HepG2 (cell line): ENCODE measurements around the gene NUF2. TPM values are rescaled to one million over a fixed set of nuclear protein-coding genes. Genes with fewer than 3 reads are reported as not detected.

Experiments
- ATAC-seq: fragments of 200-7000 bp; cut with Tn5 transposase; 3 replicates; pipeline ENCODE4 v1.9.1; 2020; ENCODE audit warnings: mild to moderate bottlenecking, moderate library complexity
- Bru-seq: library from RNA; stranded (reverse); fragments of 400-500 nt; gene quantifications from one replicate; lab custom pipeline; 2021; lab: Mats Ljungman, UMichigan
- BruChase-seq, 2 experiments: library from RNA; stranded (reverse); fragments of 400-500 nt; gene quantifications; one replicate each; lab custom pipeline; 2021; lab: Mats Ljungman, UMichigan
- BruUV-seq: library from RNA; stranded (reverse); fragments of 400-500 nt; replicated peaks from 2 replicates; lab custom pipeline; 2021; lab: Mats Ljungman, UMichigan
- CTCF ChIA-PET: fragments of 300-600 bp; formaldehyde crosslinking; extraction: SDS; loops from one replicate; lab custom pipeline; 2021; ENCODE audit warnings: low total read pairs, inconsistent platforms, low intra/inter-chr PET ratio; lab: Yijun Ruan, JAX
- POLR2A ChIA-PET: fragments of 350-600 bp; sonication (Branson Sonifier 250); formaldehyde crosslinking; loops from one replicate; lab custom pipeline; 2020; ENCODE audit warnings: antibody characterized with exemption, inconsistent platforms; lab: Yijun Ruan, JAX
- DNase-seq: peaks from one replicate; pipeline ENCODE4 v3.0.0-alpha.2; 2015; ENCODE audit warnings: low spot score
- FAIRE-seq: peaks from 3 replicates; lab custom pipeline; 2011; peaks lifted over from hg19 to GRCh38; lab: Jason Lieb, UNC
- H2AFZ ChIP-seq: one replicate; pipeline ENCODE4 v1.6.1; 2011; ENCODE audit warnings: low read length, inconsistent platforms
- H3K27ac ChIP-seq: fragments of 300-600 bp; 3 replicates; pipeline ENCODE4 v1.8.0; 2011; ENCODE audit warnings: mixed run types, mild to moderate bottlenecking, mixed read lengths, low read length, inconsistent platforms; ENCODE audit not compliant: insufficient read depth; ENCODE audit errors: extremely low read length
- H3K27me3 ChIP-seq, 2 experiments: fragments of 200-600 bp in 1 of 2; 2 replicates in 1 of 2; 3 replicates in 1 of 2; pipeline versions ENCODE4 v1.6.0 to v1.8.0; 2011; ENCODE audit warnings: low read length in 2 of 2, mild to moderate bottlenecking in 2 of 2, moderate library complexity in 2 of 2, inconsistent platforms in 1 of 2; ENCODE audit not compliant: insufficient read depth in 2 of 2, control insufficient read depth in 1 of 2
- H3K36me3 ChIP-seq, 2 experiments: fragments of 200-600 bp in 1 of 2; replicated peaks in 1 of 2; 2 replicates in 1 of 2; 3 replicates in 1 of 2; pipeline versions ENCODE4 v1.5.1 to v1.8.0; 2011; ENCODE audit warnings: low read length in 2 of 2, inconsistent platforms in 1 of 2; ENCODE audit not compliant: insufficient read depth in 2 of 2, control insufficient read depth in 1 of 2
- H3K4me1 ChIP-seq: 2 replicates; pipeline ENCODE4 v1.5.1; 2012; ENCODE audit warnings: low read length, inconsistent platforms; ENCODE audit not compliant: insufficient read depth
- H3K4me2 ChIP-seq: 2 replicates; pipeline ENCODE4 v1.6.0; 2011; ENCODE audit warnings: low read depth, low read length, inconsistent platforms
- H3K4me3 ChIP-seq, 3 experiments: fragments of 200-600 bp in 1 of 3; sonication (generic), shearing (Covaris generic) in 1 of 3; replicated peaks in 1 of 3; 2 replicates each; pipeline ENCODE4 v1.5.1; 2011 to 2016; ENCODE audit warnings: low read length in 3 of 3, inconsistent platforms in 2 of 3, low read depth in 2 of 3, mild to moderate bottlenecking in 2 of 3, control low read depth in 1 of 3, mixed read lengths in 1 of 3; ENCODE audit not compliant: insufficient read depth in 1 of 3
- H3K79me2 ChIP-seq: one replicate; pipeline ENCODE4 v1.6.1; 2011; ENCODE audit warnings: low read length, inconsistent platforms; ENCODE audit not compliant: insufficient read depth
- H3K9ac ChIP-seq: 2 replicates; pipeline ENCODE4 v1.6.0; 2011; ENCODE audit warnings: mild to moderate bottlenecking, low read depth, low read length, inconsistent platforms; ENCODE audit not compliant: insufficient read depth
- H3K9me3 ChIP-seq: 2 replicates; pipeline ENCODE4 v1.5.1; 2012; ENCODE audit warnings: mild to moderate bottlenecking, low read length
- H4K20me1 ChIP-seq: 2 replicates; pipeline ENCODE4 v1.6.0; 2011; ENCODE audit warnings: inconsistent platforms, mild to moderate bottlenecking, low read length, moderate library complexity; ENCODE audit not compliant: insufficient read depth
- ELF4 ChIP-seq: sonication (generic); formaldehyde crosslinking; IDR thresholded peaks from 2 replicates; pipeline ENCODE4 v1.5.0; 2020; ENCODE audit warnings: missing genetic modification reagents, mild to moderate bottlenecking, moderate library complexity, borderline replicate concordance
- MTA3 ChIP-seq: sonication (generic); formaldehyde crosslinking; IDR thresholded peaks from 2 replicates; pipeline ENCODE4 v1.4.0; 2020; ENCODE audit warnings: missing genetic modification reagents
- ZNF235 ChIP-seq: sonication (generic); formaldehyde crosslinking; IDR thresholded peaks from 2 replicates; pipeline ENCODE4 v1.8.1; 2023; ENCODE audit warnings: mild to moderate bottlenecking, missing genetic modification reagents, borderline replicate concordance
- ZNF407 ChIP-seq: sonication (generic); formaldehyde crosslinking; IDR thresholded peaks from one replicate; pipeline ENCODE4 v1.5.1; 2020; ENCODE audit warnings: mild to moderate bottlenecking, missing genetic modification reagents; ENCODE audit errors: not compliant biosample characterization
- ZSCAN25 ChIP-seq: sonication (generic); formaldehyde crosslinking; IDR thresholded peaks from 2 replicates; pipeline ENCODE4 v1.8.0; 2022; ENCODE audit warnings: mild to moderate bottlenecking, missing genetic modification reagents
- WGBS: methylation state at CpG from one replicate; pipeline ENCODE4 v1.1.6; 2017; ENCODE audit warnings: low lambda C conversion rate; 5-methylcytosine and 5-hydroxymethylcytosine counted together
- in situ Hi-C: cut with HindIII; loops from 2 replicates; pipeline ENCODE4 v1.10.0; 2017; ENCODE audit warnings: low pct_unique_long_range_greater_than_20kb; ENCODE audit not compliant: extremely low pct_ligation_motif_present
- intact Hi-C: fragments of 100-400 bp; cut with micrococcal nuclease; formaldehyde crosslinking; loops from one replicate; pipeline ENCODE4 v1.10.0; 2022; ENCODE audit not compliant: unreplicated experiment
- long read RNA-seq, 2 experiments: library from RNA in 1 of 2; library from polyadenylated mRNA in 1 of 2; stranded (forward) in 1 of 2; unstranded in 1 of 2; transcript quantifications; one replicate each; pipeline ENCODE4 v2.0.0, GENCODE V29; 2019 to 2022
- polyA minus RNA-seq, 3 experiments: library from RNA; depleted of rRNA, polyadenylated mRNA; stranded (reverse); fragments of >200 nt; gene quantifications; 2 replicates each; pipeline ENCODE4 v1.2.3, GENCODE V29; 2011; ENCODE audit warnings: low replicate concordance in 1 of 3
- polyA plus RNA-seq, 8 experiments: library from polyadenylated mRNA; depleted of rRNA in 3 of 8; stranded (reverse) in 7 of 8; unstranded in 1 of 8; fragments of >200 nt; fragmentation: Illumina TruSeq in 4 of 8; extraction: Trizol in 4 of 8; gene quantifications; 2 replicates each; pipeline versions ENCODE4 v1.2.1 to v1.2.3, GENCODE V29; 2011 to 2016; ENCODE audit warnings: low read depth in 4 of 8, missing spikeins in 1 of 8, mixed read lengths in 1 of 8; ENCODE audit not compliant: insufficient read depth in 1 of 8
- total RNA-seq, 5 experiments: library from RNA; depleted of rRNA; stranded (reverse); fragments of >200 nt; fragmentation: Illumina TruSeq; extraction: Trizol; gene quantifications; 2 replicates each; pipeline ENCODE4 v1.2.3, GENCODE V29; 2016; ENCODE audit warnings: low read depth in 1 of 5

The NUF2 gene
- total RNA-seq (2016; rRNA removed; fragmentation: Illumina TruSeq; extraction: Trizol) (39.4 and 44.9 TPM in 2 replicates), polyA plus RNA-seq (2011; rRNA removed) (13.6 and 26.0 TPM in 2 replicates), polyA minus RNA-seq (2011; rRNA and poly(A)+ RNA removed; ENCODE audit: low replicate concordance) (3.0 and 12.4 TPM in 2 replicates), Bru-seq, nascent RNA (percentile 62 among the genes with signal in this experiment), BruChase-seq, experiment 1, labeled RNA remaining after a 6-hour chase (percentile 58 among the genes with signal in this experiment), BruChase-seq, experiment 2, labeled RNA remaining after a 2-hour chase (percentile 67 among the genes with signal in this experiment)
- total RNA-seq (2016; cell fraction: cytosol; rRNA removed; fragmentation: Illumina TruSeq; extraction: Trizol; ENCODE audit: low read depth) = 3.3 and 3.9 TPM in 2 replicates
- 40.5 and 48.2 TPM in 2 replicates for total RNA-seq (2016; cell fraction: insoluble cytoplasmic fraction; rRNA removed; fragmentation: Illumina TruSeq; extraction: Trizol)
- total RNA-seq (2016; cell fraction: membrane; rRNA removed; fragmentation: Illumina TruSeq; extraction: Trizol) = 9.4 and 9.9 TPM in 2 replicates
- total RNA-seq (2016; cell fraction: nucleus; rRNA removed; fragmentation: Illumina TruSeq; extraction: Trizol) = 42.7 and 46.8 TPM in 2 replicates
- polyA plus RNA-seq (2011; cell fraction: cytosol; rRNA removed) = 7.1 and 7.6 TPM in 2 replicates
- 15.8 and 23.6 TPM in 2 replicates for polyA plus RNA-seq (2011; cell fraction: nucleus; rRNA removed)
- polyA plus RNA-seq (2012) = 7.8 and 20.7 TPM in 2 replicates
- 1.7 and 2.1 TPM in 2 replicates for polyA plus RNA-seq (2016; cell fraction: cytosol; fragmentation: Illumina TruSeq; extraction: Trizol; ENCODE audit: low read depth)
- 44.6 and 50.9 TPM in 2 replicates for polyA plus RNA-seq (2016; cell fraction: insoluble cytoplasmic fraction; fragmentation: Illumina TruSeq; extraction: Trizol; ENCODE audit: low read depth)
- polyA plus RNA-seq (2016; cell fraction: membrane; fragmentation: Illumina TruSeq; extraction: Trizol; ENCODE audit: low read depth) = 4.5 and 4.7 TPM in 2 replicates
- polyA plus RNA-seq (2016; cell fraction: nucleus; fragmentation: Illumina TruSeq; extraction: Trizol; ENCODE audit: insufficient read depth, low read depth) = 62.5 and 67.7 TPM in 2 replicates
- 4.1 and 6.1 TPM in 2 replicates for polyA minus RNA-seq (2011; cell fraction: cytosol; rRNA and poly(A)+ RNA removed)
- polyA minus RNA-seq (2011; cell fraction: nucleus; rRNA and poly(A)+ RNA removed) = 26.4 and 37.1 TPM in 2 replicates
- long read RNA-seq, experiment 1, transcript NUF2-201 (14 exons, 1,969 nt) = major isoform, 8 of 32 reads
- long read RNA-seq, experiment 1, partial matches to known transcripts = 9 of 32 reads
- long read RNA-seq, experiment 1, other reads (novel, unspliced or antisense) = 11 of 32 reads
- long read RNA-seq, experiment 2, partial matches to known transcripts = 2 of 11 reads
- long read RNA-seq, experiment 2, other reads (novel, unspliced or antisense) = 5 of 11 reads

DNA sequence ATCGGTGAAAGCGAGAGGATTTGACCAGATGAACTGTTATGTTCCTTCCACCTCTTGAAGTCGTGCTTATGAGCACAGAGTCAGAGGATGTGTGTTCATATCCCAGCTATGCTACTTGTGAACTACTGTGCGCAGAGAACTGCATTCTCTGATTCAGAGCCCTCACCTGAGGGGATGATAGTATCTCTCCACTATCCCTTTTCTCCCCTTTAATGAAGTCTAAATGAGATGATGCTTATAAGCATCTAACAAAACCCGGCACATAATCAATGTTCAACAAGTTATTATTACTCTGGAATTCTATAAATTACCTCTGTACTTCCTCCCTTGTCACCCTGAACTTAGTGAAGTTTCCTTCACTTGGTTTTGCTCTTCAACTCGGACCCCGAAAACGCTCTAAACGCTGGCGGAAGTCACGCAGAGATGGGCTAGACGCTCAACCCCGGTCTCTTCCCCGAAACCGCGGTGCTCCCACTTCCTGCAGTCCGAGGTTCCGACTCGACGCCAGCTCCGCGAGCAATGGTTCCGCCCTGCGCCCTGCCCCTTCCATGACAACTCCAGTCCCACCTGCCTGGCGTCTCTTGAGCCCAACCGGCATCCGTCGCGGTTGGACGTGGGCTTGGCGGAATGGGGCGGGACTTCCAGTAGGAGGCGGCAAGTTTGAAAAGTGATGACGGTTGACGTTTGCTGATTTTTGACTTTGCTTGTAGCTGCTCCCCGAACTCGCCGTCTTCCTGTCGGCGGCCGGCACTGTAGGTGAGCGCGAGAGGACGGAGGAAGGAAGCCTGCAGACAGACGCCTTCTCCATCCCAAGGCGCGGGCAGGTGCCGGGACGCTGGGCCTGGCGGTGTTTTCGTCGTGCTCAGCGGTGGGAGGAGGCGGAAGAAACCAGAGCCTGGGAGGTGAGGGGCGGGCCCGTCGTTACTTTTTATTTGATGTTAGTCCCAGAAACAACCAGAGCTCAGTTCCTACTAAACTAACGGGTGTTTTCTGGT is at the start of gene NUF2:
NUF2 (plus strand) TSS at position 644 of the 995 bp plus-strand sequence. CDS start 4,098 bp downstream, outside the sequence.
- Histone ChIP-seq H3K36me3 (peaks cover 0 to 8% of the 10 kb centered on the region in 2 experiments; a peak in 3 of 5 replicates), H3K79me2 (peaks cover 32% of the 10 kb centered on the region), H3K9ac (peak within 1 kb of the TSS; percentile 89), H3K27ac (peak within 1 kb of the TSS; percentile 74), H3K27me3 (no peaks in the 10 kb centered on the region; a peak in 1 of 5 replicates), H3K4me3 (peak within 1 kb of the TSS; percentile 82 to 95 (median 90)), H4K20me1 (no peaks in the 10 kb centered on the region), H3K9me3 (no peaks in the 10 kb centered on the region), H2AFZ (peak within 1 kb of the TSS; percentile 97), H3K4me2 (peak within 1 kb of the TSS; percentile 68), H3K4me1 (peaks cover 23% of the 10 kb centered on the region)
- ChIA-PET POLR2A (no interaction called here), CTCF (no interaction called here)
- BruUV-seq = TSS peak; percentile 87
- peak; percentile 90 for FAIRE-seq
- DNase-seq = peak; percentile 95
- WGBS = under 1% methylated on average over 42 of the region's 58 CpGs
- ATAC-seq = peak; percentile 99
- intact Hi-C loops (no loop called here), in situ Hi-C loops (no loop called here)
- no peak for TF ChIP-seq MTA3 (CRISPR knock-in tag)
- peak; percentile 82; the same call in 1 of the 2 replicates for TF ChIP-seq ELF4 (CRISPR knock-in tag)
- peak; percentile 50 for TF ChIP-seq ZNF407
- peak; percentile 79; the same call in 1 of the 2 replicates for TF ChIP-seq ZSCAN25 (CRISPR knock-in tag)
- peak; percentile 90 for TF ChIP-seq ZNF235 (CRISPR knock-in tag)
